ENCODE results near the gene PAXX.
A peak's percentile ranks its signal among the peaks of the same experiment; 100 is the strongest.

The PAXX gene

GRCh38 chr9:137037483-137037882 lies 45.3 kb downstream of the PAXX start:
- Histone ChIP-seq H3K27me3 (ENCODE audit: control insufficient read depth in 1 of 2, insufficient read depth in 1 of 2, low read length in 2 of 2) (peaks cover 0 to 11% of the 10 kb centered on the region in 2 experiments), H3K4me1 (ENCODE audit: control insufficient read depth, insufficient read depth, low read depth, low read length) (peaks cover 3% of the 10 kb centered on the region), H2BK120ac (ENCODE audit: low read depth, low read length) (no peak overlapping the region), H3K36me3 (ENCODE audit: control insufficient read depth in 1 of 2, insufficient read depth in 2 of 2, low read depth in 1 of 2, low read length in 2 of 2) (peaks cover 20 to 45% of the 10 kb centered on the region in 2 experiments), H2BK15ac (ENCODE audit: low read depth, poor library complexity, severe bottlenecking) (no peak overlapping the region), H3K4me3 (ENCODE audit: insufficient read depth in 1 of 2, low read depth in 1 of 2, low read length in 2 of 2) (no peak overlapping the region), H2AK5ac (ENCODE audit: low read length, severe bottlenecking) (no peak overlapping the region), H3K23ac (ENCODE audit: low read length in 2 of 2) (no peak overlapping the region), H3K9me3 (ENCODE audit: control insufficient read depth, low read length) (no peaks in the 10 kb centered on the region), H4K8ac (ENCODE audit: low read length) (no peak overlapping the region), H3K4me2 (ENCODE audit: low read length, poor library complexity, severe bottlenecking) (no peak overlapping the region), H2AFZ (ENCODE audit: low read depth, low read length) (no peak overlapping the region), H3K79me1 (replicated peaks; ENCODE audit: low read length, poor library complexity, severe bottlenecking) (no peaks in the 10 kb centered on the region), H3K4ac (ENCODE audit: low read depth in 1 of 2, low read length in 2 of 2) (no peak overlapping the region), H3K27ac (ENCODE audit: low read length, poor library complexity, severe bottlenecking) (no peak overlapping the region), H4K91ac (ENCODE audit: low read length) (no peak overlapping the region), H2BK5ac (ENCODE audit: low read depth, low read length, poor library complexity, severe bottlenecking) (no peak overlapping the region), H3K9ac (ENCODE audit: low read length) (no peak overlapping the region), H3K14ac (ENCODE audit: low read length in 2 of 2) (no peak overlapping the region), H3K18ac (ENCODE audit: low read depth in 1 of 2, low read length in 2 of 2) (no peak overlapping the region), H2BK12ac (ENCODE audit: low read length in 2 of 2) (no peak overlapping the region)
- DNase-seq: no peak
- WGBS: 92% methylated on average over 10 of the region's 10 CpGs

DNA sequence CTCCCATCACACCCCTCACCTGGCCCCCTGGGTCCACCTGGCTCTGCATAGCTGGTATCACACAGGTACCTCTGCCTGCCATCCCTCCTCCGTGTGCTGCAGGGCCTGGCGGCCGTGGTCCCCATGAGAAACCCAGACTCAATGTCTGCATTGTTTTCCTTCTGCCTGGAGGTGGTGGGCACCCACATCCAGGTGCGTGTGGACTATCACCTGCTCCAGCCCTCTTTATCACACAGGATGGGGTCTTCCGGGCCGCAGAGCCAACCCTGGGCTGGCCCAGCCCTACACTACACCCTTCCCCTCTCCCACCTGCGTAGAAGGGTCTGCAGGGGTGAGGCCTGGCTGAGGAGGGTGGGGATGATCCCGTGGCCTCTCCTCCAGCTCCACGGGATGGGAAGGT lies 46.7 kb downstream of the PAXX start:
- H3K18ac ChIP-seq (ENCODE audit: low read depth in 1 of 2, low read length in 2 of 2): no peak overlapping the region
- no peak overlapping the region for H2BK12ac ChIP-seq (ENCODE audit: low read length in 2 of 2)
- no peak overlapping the region for H3K4me2 ChIP-seq (ENCODE audit: low read length, poor library complexity, severe bottlenecking)
- no peak overlapping the region for H2BK15ac ChIP-seq (ENCODE audit: low read depth, poor library complexity, severe bottlenecking)
- no peak overlapping the region for H2BK5ac ChIP-seq (ENCODE audit: low read depth, low read length, poor library complexity, severe bottlenecking)
- no peak overlapping the region for H4K91ac ChIP-seq (ENCODE audit: low read length)
- H2AFZ ChIP-seq (ENCODE audit: low read depth, low read length): no peak overlapping the region
- no peaks in the 10 kb centered on the region for H3K9me3 ChIP-seq (ENCODE audit: control insufficient read depth, low read length)
- peaks cover 3% of the 10 kb centered on the region for H3K4me1 ChIP-seq (ENCODE audit: control insufficient read depth, insufficient read depth, low read depth, low read length)
- H3K4ac ChIP-seq (ENCODE audit: low read depth in 1 of 2, low read length in 2 of 2): no peak overlapping the region
- H3K9ac ChIP-seq (ENCODE audit: low read length): no peak overlapping the region
- no peak overlapping the region for H2AK5ac ChIP-seq (ENCODE audit: low read length, severe bottlenecking)
- no peak overlapping the region for H3K4me3 ChIP-seq (ENCODE audit: insufficient read depth in 1 of 2, low read depth in 1 of 2, low read length in 2 of 2)
- H3K23ac ChIP-seq (ENCODE audit: low read length in 2 of 2): no peak overlapping the region
- H4K8ac ChIP-seq (ENCODE audit: low read length): no peak overlapping the region
- peaks cover under 1 to 8% of the 10 kb centered on the region in 2 experiments for H3K27me3 ChIP-seq (ENCODE audit: control insufficient read depth in 1 of 2, insufficient read depth in 1 of 2, low read length in 2 of 2)
- no peak overlapping the region for H3K27ac ChIP-seq (ENCODE audit: low read length, poor library complexity, severe bottlenecking)
- 95% methylated on average over 6 of the region's 9 CpGs for WGBS
- no peak overlapping the region for H2BK120ac ChIP-seq (ENCODE audit: low read depth, low read length)
- no peak overlapping the region for H3K14ac ChIP-seq (ENCODE audit: low read length in 2 of 2)
- DNase-seq: no peak
- H3K79me1 ChIP-seq (replicated peaks; ENCODE audit: low read length, poor library complexity, severe bottlenecking): no peaks in the 10 kb centered on the region
- H3K36me3 ChIP-seq (ENCODE audit: control insufficient read depth in 1 of 2, insufficient read depth in 2 of 2, low read depth in 1 of 2, low read length in 2 of 2): peaks cover 20 to 45% of the 10 kb centered on the region in 2 experiments

- Histone ChIP-seq H4K8ac (ENCODE audit: low read length) (no peak overlapping the region), H3K27me3 (ENCODE audit: control insufficient read depth in 1 of 2, insufficient read depth in 1 of 2, low read length in 2 of 2) (peaks cover 0 to 17% of the 10 kb centered on the region in 2 experiments), H3K23ac (ENCODE audit: low read length in 2 of 2) (no peak overlapping the region), H2BK15ac (ENCODE audit: low read depth, poor library complexity, severe bottlenecking) (no peak overlapping the region), H3K4me3 (ENCODE audit: insufficient read depth in 1 of 2, low read depth in 1 of 2, low read length in 2 of 2) (no peak overlapping the region), H3K36me3 (ENCODE audit: control insufficient read depth in 1 of 2, insufficient read depth in 2 of 2, low read depth in 1 of 2, low read length in 2 of 2) (peaks cover 20 to 45% of the 10 kb centered on the region in 2 experiments), H3K18ac (ENCODE audit: low read depth in 1 of 2, low read length in 2 of 2) (no peak overlapping the region), H2AK5ac (ENCODE audit: low read length, severe bottlenecking) (no peak overlapping the region), H3K4me2 (ENCODE audit: low read length, poor library complexity, severe bottlenecking) (no peak overlapping the region), H3K79me1 (replicated peaks; ENCODE audit: low read length, poor library complexity, severe bottlenecking) (no peaks in the 10 kb centered on the region), H3K4me1 (ENCODE audit: control insufficient read depth, insufficient read depth, low read depth, low read length) (peaks cover 11% of the 10 kb centered on the region), H3K27ac (ENCODE audit: low read length, poor library complexity, severe bottlenecking) (no peak overlapping the region), H2BK120ac (ENCODE audit: low read depth, low read length) (no peak overlapping the region), H3K9ac (ENCODE audit: low read length) (no peak overlapping the region), H3K4ac (ENCODE audit: low read depth in 1 of 2, low read length in 2 of 2) (no peak overlapping the region), H2BK12ac (ENCODE audit: low read length in 2 of 2) (no peak overlapping the region), H3K14ac (ENCODE audit: low read length in 2 of 2) (no peak overlapping the region), H4K91ac (ENCODE audit: low read length) (no peak overlapping the region), H2BK5ac (ENCODE audit: low read depth, low read length, poor library complexity, severe bottlenecking) (no peak overlapping the region), H3K9me3 (ENCODE audit: control insufficient read depth, low read length) (no peaks in the 10 kb centered on the region), H2AFZ (ENCODE audit: low read depth, low read length) (no peak overlapping the region)
- DNase-seq: no peak
- WGBS: 87% methylated on average over 26 of the region's 32 CpGs
Observed at GRCh38 chr9:137039611-137040366, 47.6 kb downstream of the PAXX start.

- Histone ChIP-seq H3K4me1 (ENCODE audit: control insufficient read depth, insufficient read depth, low read depth, low read length) (peaks cover 16% of the 10 kb centered on the region), H3K9me3 (ENCODE audit: control insufficient read depth, low read length) (no peaks in the 10 kb centered on the region), H3K14ac (ENCODE audit: low read length in 2 of 2) (no peak overlapping the region), H3K79me1 (replicated peaks; ENCODE audit: low read length, poor library complexity, severe bottlenecking) (no peaks in the 10 kb centered on the region), H3K23ac (ENCODE audit: low read length in 2 of 2) (no peak overlapping the region), H3K4me2 (ENCODE audit: low read length, poor library complexity, severe bottlenecking) (no peak overlapping the region), H4K91ac (ENCODE audit: low read length) (peak overlapping the region; percentile 62), H3K9ac (ENCODE audit: low read length) (no peak overlapping the region), H4K8ac (ENCODE audit: low read length) (no peak overlapping the region), H2AFZ (ENCODE audit: low read depth, low read length) (no peak overlapping the region), H3K4me3 (ENCODE audit: insufficient read depth in 1 of 2, low read depth in 1 of 2, low read length in 2 of 2) (no peak overlapping the region), H3K4ac (ENCODE audit: low read depth in 1 of 2, low read length in 2 of 2) (no peak overlapping the region), H3K27me3 (ENCODE audit: control insufficient read depth in 1 of 2, insufficient read depth in 1 of 2, low read length in 2 of 2) (peaks cover 0 to 22% of the 10 kb centered on the region in 2 experiments), H2BK15ac (ENCODE audit: low read depth, poor library complexity, severe bottlenecking) (no peak overlapping the region), H3K27ac (ENCODE audit: low read length, poor library complexity, severe bottlenecking) (no peak overlapping the region), H2BK5ac (ENCODE audit: low read depth, low read length, poor library complexity, severe bottlenecking) (no peak overlapping the region), H2BK12ac (ENCODE audit: low read length in 2 of 2) (no peak overlapping the region), H3K18ac (ENCODE audit: low read depth in 1 of 2, low read length in 2 of 2) (no peak overlapping the region), H3K36me3 (ENCODE audit: control insufficient read depth in 1 of 2, insufficient read depth in 2 of 2, low read depth in 1 of 2, low read length in 2 of 2) (peaks cover 20 to 45% of the 10 kb centered on the region in 2 experiments), H2BK120ac (ENCODE audit: low read depth, low read length) (no peak overlapping the region), H2AK5ac (ENCODE audit: low read length, severe bottlenecking) (no peak overlapping the region)
- WGBS: 93% methylated on average over 22 of the region's 23 CpGs
- DNase-seq: no peak
Observed at GRCh38 chr9:137040568-137040967, 48.3 kb downstream of the PAXX start.

Data from mesenchymal stem cell (in vitro differentiated cells and primary cell).